Measurements from ENCODE around the gene KRT34. TPM values are rescaled to one million over a fixed set of nuclear protein-coding genes. Genes with fewer than 3 reads are reported as not detected.

Gene KRT34
- total RNA-seq, 1 experiment from 2014 or later, result 5.1 TPM

DNA sequence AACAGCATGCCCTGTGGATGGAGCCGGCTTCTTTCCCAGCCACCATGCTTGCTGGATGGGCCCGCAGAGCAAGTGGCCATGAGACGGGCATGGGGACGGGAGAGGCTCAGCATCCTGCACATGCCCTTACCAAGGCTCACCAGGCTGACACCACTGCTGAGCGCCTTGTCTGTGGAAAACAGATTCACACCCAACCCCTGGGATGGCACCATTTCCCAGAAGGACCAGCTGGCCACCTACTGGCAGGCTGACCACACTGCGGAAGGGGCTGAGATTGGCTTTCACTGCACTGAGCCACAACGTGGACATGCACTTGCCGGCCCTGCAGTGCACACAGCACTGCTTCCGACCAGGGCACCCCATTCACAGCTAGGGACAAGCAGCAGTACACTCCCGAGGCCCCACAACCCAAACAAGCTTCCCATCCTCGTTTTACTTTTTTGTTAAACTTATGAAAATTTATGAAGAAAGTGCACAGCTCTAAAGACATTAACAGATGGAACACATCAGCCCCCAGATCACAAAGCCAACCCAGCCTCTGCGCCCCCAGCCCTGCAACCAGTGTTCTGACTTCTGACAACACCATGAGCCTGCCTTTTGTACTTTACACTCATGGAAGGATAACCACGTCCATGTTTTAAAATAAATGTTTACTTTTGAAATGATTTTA is 52.7 kb downstream of the KRT34 start:
- ChIA-PET POLR2A (ENCODE audit: unreplicated experiment) (no interaction called here), CTCF (no interaction called here)
- Histone ChIP-seq H4K20me1 (ENCODE audit: low read length) (no peaks in the 10 kb centered on the region), H3K9me3 (ENCODE audit: low read length) (no peaks in the 10 kb centered on the region), H3K4me3 (ENCODE audit: low read length) (no peak overlapping the region), H3K9me2 (replicated peaks; ENCODE audit: low read length) (no peaks in the 10 kb centered on the region), H3K36me3 (ENCODE audit: low read depth, low read length) (no peaks in the 10 kb centered on the region), H3K9ac (ENCODE audit: low read length) (no peak overlapping the region), H3K4me2 (ENCODE audit: low read length) (no peak overlapping the region), H2AFZ (ENCODE audit: low read length) (0 out of 2 replicates have a peak overlapping the region, but pooled peaks have one; percentile 53), H3F3A (ENCODE audit: low read length, unreplicated experiment) (no peaks in the 10 kb centered on the region), H3K79me2 (ENCODE audit: low read length) (no peaks in the 10 kb centered on the region), H3K27ac (ENCODE audit: low read length) (no peak overlapping the region), H3K4me1 (ENCODE audit: insufficient read depth, low read length) (no peaks in the 10 kb centered on the region), H3K27me3 (ENCODE audit: low read length) (no peaks in the 10 kb centered on the region)
- TF ChIP-seq CTCF (conservative IDR thresholded peaks at IDR 0.05; ENCODE audit: low read depth, low read length) (peak; percentile 68), EZH2 (IDR thresholded peaks at IDR 0.05; ENCODE audit: low read length, unreplicated experiment) (no peak), EZH2phosphoT487 (IDR thresholded peaks at IDR 0.05; ENCODE audit: borderline replicate concordance, low read length) (no peak)
- ATAC-seq (peak; percentile 86), DNase-seq (peak; percentile 69)
- intact Hi-C loops (cut with micrococcal nuclease), result loop anchor here (10.0 kb wide), 3 partner anchors 165 to 525 kb away; no protein-coding TSS in a partner anchor
- BruUV-seq (replicated peaks), result no TSS peak

DNA sequence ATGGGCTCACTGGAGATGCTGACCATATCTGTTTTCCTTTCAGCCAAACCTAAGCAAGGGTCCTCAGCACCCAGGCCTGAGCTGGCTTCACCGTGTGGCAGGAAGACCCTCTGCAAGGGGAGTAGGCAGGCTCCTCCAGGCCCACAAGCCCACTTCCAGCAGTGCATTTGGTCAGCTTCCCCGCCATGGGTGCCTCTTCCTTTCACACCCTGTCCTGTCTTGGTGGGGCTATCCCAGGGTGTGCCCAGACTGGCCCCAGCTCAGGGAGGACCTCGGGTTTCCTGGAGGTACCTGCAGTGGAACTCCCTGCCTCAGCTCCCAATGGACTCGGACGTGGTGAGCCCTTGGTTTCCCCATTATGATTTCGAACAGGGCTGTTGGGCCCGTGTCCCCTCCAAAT is 53.9 kb downstream of the KRT34 start:
- Histone ChIP-seq H3K9ac (ENCODE audit: low read length) (no peak overlapping the region), H3F3A (ENCODE audit: low read length, unreplicated experiment) (no peaks in the 10 kb centered on the region), H3K27ac (ENCODE audit: low read length) (no peak overlapping the region), H4K20me1 (ENCODE audit: low read length) (no peaks in the 10 kb centered on the region), H3K36me3 (ENCODE audit: low read depth, low read length) (no peaks in the 10 kb centered on the region), H3K9me2 (replicated peaks; ENCODE audit: low read length) (no peaks in the 10 kb centered on the region), H3K79me2 (ENCODE audit: low read length) (no peaks in the 10 kb centered on the region), H2AFZ (ENCODE audit: low read length) (no peak overlapping the region), H3K9me3 (ENCODE audit: low read length) (no peaks in the 10 kb centered on the region), H3K4me3 (ENCODE audit: low read length) (no peak overlapping the region), H3K4me1 (ENCODE audit: insufficient read depth, low read length) (no peaks in the 10 kb centered on the region), H3K4me2 (ENCODE audit: low read length) (no peak overlapping the region), H3K27me3 (ENCODE audit: low read length) (no peaks in the 10 kb centered on the region)
- intact Hi-C loops (cut with micrococcal nuclease), result loop anchor here (10.0 kb wide), 3 partner anchors 167 to 523 kb away; no protein-coding TSS in a partner anchor
- ChIA-PET POLR2A (ENCODE audit: unreplicated experiment) (no interaction called here), CTCF (no interaction called here)
- BruUV-seq (replicated peaks), result no TSS peak
- TF ChIP-seq EZH2phosphoT487 (IDR thresholded peaks at IDR 0.05; ENCODE audit: borderline replicate concordance, low read length) (no peak), CTCF (conservative IDR thresholded peaks at IDR 0.05; ENCODE audit: low read depth, low read length) (no peak), EZH2 (IDR thresholded peaks at IDR 0.05; ENCODE audit: low read length, unreplicated experiment) (no peak)
- no peak for DNase-seq
- no peak for ATAC-seq

Other genes with a start within 250 kb of the KRT34 start
- not detected in 2 replicates for gene KRTAP4-6, start 241.8 kb downstream of the KRT34 start, total RNA-seq (2014; rRNA removed)
- gene KRTAP4-5, start 232.5 kb downstream of the KRT34 start, total RNA-seq (2014; rRNA removed), result not detected in 2 replicates
- gene KRTAP4-4, start 221.6 kb downstream of the KRT34 start, total RNA-seq (2014; rRNA removed), result not detected in 2 replicates
- not detected in 2 replicates for gene KRTAP4-3, start 214.1 kb downstream of the KRT34 start, total RNA-seq (2014; rRNA removed)
- gene KRTAP4-2, start 204.1 kb downstream of the KRT34 start, total RNA-seq (2014; rRNA removed), result not detected in 2 replicates
- not detected in 2 replicates for gene KRTAP4-1, start 197.4 kb downstream of the KRT34 start, total RNA-seq (2014; rRNA removed)
- not detected in 2 replicates for gene KRTAP9-1, start 192.4 kb downstream of the KRT34 start, total RNA-seq (2014; rRNA removed)
- not detected in 2 replicates for gene KRTAP9-2, start 155.7 kb downstream of the KRT34 start, total RNA-seq (2014; rRNA removed)
- not detected in 2 replicates for gene KRTAP9-3, start 149.9 kb downstream of the KRT34 start, total RNA-seq (2014; rRNA removed)
- not detected in 2 replicates for gene KRTAP9-8, start 144.3 kb downstream of the KRT34 start, total RNA-seq (2014; rRNA removed)
- not detected in 2 replicates for gene KRTAP9-4, start 132.6 kb downstream of the KRT34 start, total RNA-seq (2014; rRNA removed)
- not detected in 2 replicates for gene KRTAP9-9, start 126.9 kb downstream of the KRT34 start, total RNA-seq (2014; rRNA removed)
- not detected in 2 replicates for gene KRTAP9-6, start 116.9 kb downstream of the KRT34 start, total RNA-seq (2014; rRNA removed)
- not detected in 2 replicates for gene KRTAP9-7, start 106.6 kb downstream of the KRT34 start, total RNA-seq (2014; rRNA removed)
- not detected in 2 replicates for gene KRTAP29-1, start 79.5 kb downstream of the KRT34 start, total RNA-seq (2014; rRNA removed)
- not detected in 2 replicates for gene KRTAP16-1, start 73.0 kb downstream of the KRT34 start, total RNA-seq (2014; rRNA removed)
- gene KRTAP17-1, start 66.6 kb downstream of the KRT34 start, total RNA-seq (2014; rRNA removed), result not detected in 2 replicates
- not detected in 2 replicates for gene KRT33A, start 31.5 kb downstream of the KRT34 start, total RNA-seq (2014; rRNA removed)
- not detected in 2 replicates for gene KRT33B, start 12.5 kb downstream of the KRT34 start, total RNA-seq (2014; rRNA removed)
- not detected in 2 replicates for gene KRT31, start 15.3 kb upstream of the KRT34 start, total RNA-seq (2014; rRNA removed)
- gene KRT37, start 42.3 kb upstream of the KRT34 start, total RNA-seq (2014; rRNA removed), result 3.2 and 4.6 TPM in 2 replicates
- gene KRT38, start 58.7 kb upstream of the KRT34 start, total RNA-seq (2014; rRNA removed), result not detected in 2 replicates
- gene KRT32, start 85.1 kb upstream of the KRT34 start, total RNA-seq (2014; rRNA removed), result 1.5 TPM in 2 replicates
- not detected in 2 replicates for gene KRT35, start 98.8 kb upstream of the KRT34 start, total RNA-seq (2014; rRNA removed)
- gene KRT36, start 107.6 kb upstream of the KRT34 start, total RNA-seq (2014; rRNA removed), result not detected in 2 replicates
- gene KRT13, start 123.3 kb upstream of the KRT34 start, total RNA-seq (2014; rRNA removed), result 1.4 TPM in 2 replicates
- 121 and 144 TPM in 2 replicates for gene KRT15, start 136.6 kb upstream of the KRT34 start, total RNA-seq (2014; rRNA removed)
- gene KRT19, start 146.0 kb upstream of the KRT34 start, total RNA-seq (2014; rRNA removed), result 2,299 and 2,451 TPM in 2 replicates
- gene KRT9, start 189.8 kb upstream of the KRT34 start, total RNA-seq (2014; rRNA removed), result 1.0 TPM in 1 of 2 replicates, not detected in the other
- 0.15 TPM in 1 of 2 replicates, not detected in the other for gene KRT14, start 204.6 kb upstream of the KRT34 start, total RNA-seq (2014; rRNA removed)
- 42.6 and 53.1 TPM in 2 replicates for gene KRT16, start 230.5 kb upstream of the KRT34 start, total RNA-seq (2014; rRNA removed)
- 92.1 and 115 TPM in 2 replicates for gene KRT17, start 242.3 kb upstream of the KRT34 start, total RNA-seq (2014; rRNA removed)

All from PC-3 (cell line).